HCT116 (cell line): Measurements from ENCODE around the gene MFSD1. TPM values are rescaled to one million over a fixed set of nuclear protein-coding genes. Genes with fewer than 3 reads are reported as not detected.

ENCODE experiments used
- ATAC-seq: fragments of 200-7000 bp; cut with Tn5 transposase; 2 replicates; pipeline ENCODE4 v1.9.1; 2020; ENCODE audit warnings: mild to moderate bottlenecking, moderate library complexity
- BruUV-seq: library from RNA; stranded (reverse); fragments of 400-500 nt; replicated peaks from 2 replicates; lab custom pipeline; 2021; lab: Mats Ljungman, UMichigan
- CTCF ChIA-PET: fragments of 300-600 bp; sonication (Branson Sonifier 250); formaldehyde crosslinking; loops from one replicate; lab custom pipeline; 2021; ENCODE audit warnings: antibody characterized with exemption; lab: Charles Lee
- POLR2A ChIA-PET: fragments of 300-600, 350-600 bp; sonication (Branson Sonifier 250); formaldehyde crosslinking; loops from one replicate; lab custom pipeline; 2021; ENCODE audit warnings: antibody characterized with exemption; lab: Charles Lee
- RAD21 ChIA-PET, 2 experiments: fragments of 300-600 bp; sonication (Branson Sonifier 250); formaldehyde crosslinking; loops; one replicate each; lab custom pipeline; 2023; ENCODE audit warnings: low total read pairs in 2 of 2; ENCODE audit not compliant: uncharacterized antibody in 2 of 2, unreplicated experiment in 2 of 2, low non-redundant PET in 1 of 2; lab: Charles Lee
- DNase-seq: peaks from one replicate; pipeline ENCODE4 v3.0.0-alpha.2; 2010; ENCODE audit warnings: low read depth, low spot score
- H2AFZ ChIP-seq: fragments of 200-600 bp; shearing (Covaris generic), sonication (generic); 2 replicates; pipeline ENCODE4 v1.6.1; 2017; ENCODE audit warnings: low read depth, mixed run types, mixed read lengths, antibody characterized with exemption, low read length; ENCODE audit not compliant: poor library complexity, severe bottlenecking
- H3K27ac ChIP-seq: 2 replicates; pipeline ENCODE4 v1.5.1; 2012; ENCODE audit warnings: low read depth, low read length
- H3K27me3 ChIP-seq: fragments of 200-600 bp; sonication (generic); 2 replicates; pipeline ENCODE4 v1.6.1; 2016; ENCODE audit warnings: mixed run types, low read length, mixed read lengths; ENCODE audit not compliant: insufficient read depth
- H3K36me3 ChIP-seq, 2 experiments: fragments of 200-500 bp in 1 of 2; fragments of 200-600 bp in 1 of 2; sonication (Bioruptor generic) in 1 of 2; sonication (generic) in 1 of 2; 2 replicates each; pipeline versions ENCODE4 v1.5.1 to v1.6.1; 2014 to 2016; ENCODE audit warnings: low read length in 2 of 2, inconsistent platforms in 1 of 2, mixed read lengths in 1 of 2, mixed run types in 1 of 2; ENCODE audit not compliant: insufficient read depth in 2 of 2, control insufficient read depth in 1 of 2
- H3K4me1 ChIP-seq, 2 experiments: fragments of 200-600 bp in 1 of 2; sonication (generic) in 1 of 2; 2 replicates each; pipeline versions ENCODE4 v1.5.1 to v1.6.1; 2012 to 2017; ENCODE audit warnings: low read length in 2 of 2, inconsistent platforms in 1 of 2, mild to moderate bottlenecking in 1 of 2, mixed read lengths in 1 of 2, mixed run types in 1 of 2, moderate library complexity in 1 of 2; ENCODE audit not compliant: insufficient read depth in 2 of 2, control insufficient read depth in 1 of 2
- H3K4me2 ChIP-seq: fragments of 200-600 bp; sonication (generic); 2 replicates; pipeline ENCODE4 v1.6.1; 2017; ENCODE audit warnings: mixed run types, low read length, mixed read lengths
- H3K4me3 ChIP-seq, 2 experiments: fragments of 200-600 bp in 1 of 2; sonication (generic) in 1 of 2; replicated peaks in 1 of 2; 2 replicates each; pipeline ENCODE4 v1.5.1; 2011 to 2016; ENCODE audit warnings: low read length in 2 of 2, control low read depth in 1 of 2, low read depth in 1 of 2, mild to moderate bottlenecking in 1 of 2, mixed read lengths in 1 of 2, mixed run types in 1 of 2
- H3K79me2 ChIP-seq: fragments of 200-600 bp; sonication (generic); 2 replicates; pipeline ENCODE4 v1.6.1; 2017; ENCODE audit warnings: mild to moderate bottlenecking, mixed run types, low read length, moderate library complexity, mixed read lengths; ENCODE audit not compliant: insufficient read depth
- H3K9ac ChIP-seq: fragments of 200-600 bp; sonication (generic); 2 replicates; pipeline ENCODE4 v1.6.1; 2016; ENCODE audit warnings: low read length, mixed read lengths
- H3K9me2 ChIP-seq: fragments of 200-600 bp; sonication (generic), shearing (Covaris generic); 2 replicates; pipeline ENCODE4 v1.6.1; 2017; ENCODE audit warnings: mixed run types, mild to moderate bottlenecking, moderate library complexity; ENCODE audit not compliant: insufficient read depth
- H3K9me3 ChIP-seq, 2 experiments: fragments of 200-500 bp in 1 of 2; fragments of 200-600 bp in 1 of 2; sonication (Bioruptor generic) in 1 of 2; sonication (generic) in 1 of 2; 2 replicates each; pipeline ENCODE4 v1.6.1; 2014 to 2017; ENCODE audit warnings: low read length in 2 of 2, mixed read lengths in 2 of 2, inconsistent platforms in 1 of 2, low read depth in 1 of 2, mild to moderate bottlenecking in 1 of 2, mixed run types in 1 of 2, moderate library complexity in 1 of 2; ENCODE audit not compliant: control insufficient read depth in 1 of 2, insufficient read depth in 1 of 2
- H4K20me1 ChIP-seq: fragments of 200-600 bp; sonication (generic), shearing (Covaris generic); 2 replicates; pipeline ENCODE4 v1.6.1; 2017; ENCODE audit warnings: mixed run types, mild to moderate bottlenecking, moderate library complexity; ENCODE audit not compliant: insufficient read depth
- EGR1 ChIP-seq: IDR thresholded peaks from 2 replicates; pipeline ENCODE4 v1.6.1; 2012; ENCODE audit warnings: low read depth
- EZH2phosphoT487 ChIP-seq: fragments of 200-600 bp; IDR thresholded peaks from 2 replicates; pipeline ENCODE4 v1.6.1; 2018; ENCODE audit warnings: antibody characterized with exemption, borderline replicate concordance
- FOSL1 ChIP-seq: IDR thresholded peaks from 2 replicates; pipeline ENCODE4 v1.6.1; 2012; ENCODE audit warnings: low read depth
- POLR2A ChIP-seq: IDR thresholded peaks from 2 replicates; pipeline ENCODE4 v1.7.0; 2011; ENCODE audit warnings: borderline replicate concordance; ENCODE audit not compliant: insufficient read depth, insufficient read length; ENCODE audit errors: extremely low read depth
- SIN3A ChIP-seq: IDR thresholded peaks from 2 replicates; pipeline ENCODE4 v1.6.1; 2012; ENCODE audit warnings: low read depth
- SP1 ChIP-seq: IDR thresholded peaks from 2 replicates; pipeline ENCODE4 v1.6.1; 2012; ENCODE audit warnings: low read depth
- SRF ChIP-seq: IDR thresholded peaks from 2 replicates; pipeline ENCODE4 v1.6.1; 2012; ENCODE audit warnings: low read depth
- TCF7L2 ChIP-seq: IDR thresholded peaks from 2 replicates; pipeline ENCODE4 v1.7.0; 2011; ENCODE audit warnings: borderline replicate concordance, inconsistent platforms; ENCODE audit not compliant: insufficient read depth, insufficient read length; ENCODE audit errors: extremely low read depth
- YY1 ChIP-seq: IDR thresholded peaks from 2 replicates; pipeline ENCODE4 v1.6.1; 2011; ENCODE audit warnings: low read length, low read depth, moderate library complexity, mild to moderate bottlenecking; ENCODE audit not compliant: insufficient replicate concordance; ENCODE audit errors: extremely low read depth
- ZNF274 ChIP-seq: fragments of 200-500 bp; sonication (Bioruptor generic); IDR thresholded peaks from 2 replicates; pipeline ENCODE4 v1.6.1; 2014; ENCODE audit warnings: mild to moderate bottlenecking, low read depth, low read length, inconsistent platforms
- intact Hi-C: fragments of 100-400 bp; cut with micrococcal nuclease; formaldehyde crosslinking; loops from 2 replicates; pipeline ENCODE4 v1.10.0; 2022
- total RNA-seq: library from RNA; stranded (reverse); gene quantifications from one replicate; pipeline ENCODE4 v1.2.1, GENCODE V29; 2021; ENCODE audit not compliant: unreplicated experiment
- TF ChIP-seq, protein P1 (sequence below), 3 experiments: fragments of 200-600 bp in 1 of 3; sonication (generic) in 1 of 3; IDR thresholded peaks in 2 of 3; conservative IDR thresholded peaks in 1 of 3; 2 replicates each; pipeline ENCODE4 v1.5.1; 2012 to 2017; ENCODE audit warnings: low read depth in 2 of 3, low read length in 2 of 3, antibody characterized with exemption in 1 of 3, borderline replicate concordance in 1 of 3, control low read depth in 1 of 3, mild to moderate bottlenecking in 1 of 3, mixed read lengths in 1 of 3, mixed run types in 1 of 3, moderate library complexity in 1 of 3; ENCODE audit not compliant: insufficient read depth in 1 of 3
- TF ChIP-seq, protein P2 (sequence below): IDR thresholded peaks from 2 replicates; pipeline ENCODE4 v1.6.1; 2012

The MFSD1 gene
- total RNA-seq, 1 experiment from 2014 or later = 12.8 TPM

DNA sequence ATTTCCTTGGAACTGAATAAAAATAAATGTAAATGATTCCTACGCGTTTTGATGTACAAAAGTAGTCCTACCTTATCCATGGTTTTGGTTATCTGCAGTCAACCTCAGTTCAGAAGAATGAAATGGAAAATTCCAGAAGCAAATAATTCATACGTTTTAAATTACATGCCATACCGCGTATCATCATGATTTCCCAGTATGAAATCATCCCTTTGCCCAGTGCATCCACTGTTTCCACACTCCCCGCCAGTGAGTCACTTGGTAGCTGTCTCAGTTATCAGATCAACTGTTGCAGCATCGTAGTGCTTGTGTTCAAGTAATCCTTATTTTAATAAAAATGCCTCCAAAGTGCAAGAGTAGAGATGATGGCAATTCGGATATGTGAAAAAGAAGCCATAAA is 9.1 kb upstream of the MFSD1 start:
- ATAC-seq (no peak), DNase-seq (no peak)
- Histone ChIP-seq H3K9me3 (no peaks in the 10 kb centered on the region), H3K27me3 (no peaks in the 10 kb centered on the region), H3K36me3 (no peaks in the 10 kb centered on the region), H3K9me2 (no peaks in the 10 kb centered on the region), H3K79me2 (no peaks in the 10 kb centered on the region), H3K4me2 (no peak overlapping the region), H3K4me1 (peaks cover 2 to 4% of the 10 kb centered on the region in 2 experiments; a peak in 3 of 4 replicates), H2AFZ (no peak overlapping the region), H3K4me3 (no peak overlapping the region), H3K9ac (no peak overlapping the region), H3K27ac (no peak overlapping the region), H4K20me1 (no peaks in the 10 kb centered on the region)
- no peak for TF ChIP-seq EGR1
- TF ChIP-seq EZH2phosphoT487 = no peak
- TF ChIP-seq SRF = no peak
- no peak for TF ChIP-seq SP1
- TF ChIP-seq FOSL1 = no peak
- no peak for TF ChIP-seq ZNF274
- no peak for TF ChIP-seq TCF7L2
- no peak for TF ChIP-seq YY1
- TF ChIP-seq POLR2A = no peak
- no peak for TF ChIP-seq SIN3A
- ChIA-PET POLR2A (no interaction called here), RAD21 (no interaction called here), CTCF (no interaction called here)
- BruUV-seq = no TSS peak
- intact Hi-C loops = no loop called here

DNA sequence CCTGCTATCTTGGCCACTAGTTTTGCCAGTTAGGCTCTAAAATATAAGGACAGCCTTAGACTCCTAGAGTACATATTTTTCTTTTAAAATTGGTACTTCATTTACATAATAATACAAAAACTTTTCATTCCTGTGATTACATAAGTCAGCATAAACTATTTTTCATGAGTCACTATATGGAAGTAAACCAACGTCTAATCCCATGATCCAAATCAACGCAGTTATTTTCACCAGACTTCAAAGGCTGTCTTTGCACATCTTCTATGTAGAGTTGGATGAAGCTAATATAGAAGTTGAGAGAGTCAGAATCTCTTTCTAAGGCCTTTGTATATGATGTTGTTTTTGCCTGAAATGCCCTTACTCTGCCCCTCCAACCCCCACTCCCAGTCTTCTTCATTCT is 7.6 kb upstream of the MFSD1 start:
- POLR2A ChIA-PET = no interaction called here
- Histone ChIP-seq H2AFZ (no peak overlapping the region), H3K4me2 (no peak overlapping the region), H3K9me3 (no peaks in the 10 kb centered on the region), H3K79me2 (no peaks in the 10 kb centered on the region), H4K20me1 (no peaks in the 10 kb centered on the region), H3K9ac (no peak overlapping the region), H3K27ac (no peak overlapping the region), H3K9me2 (no peaks in the 10 kb centered on the region), H3K4me3 (no peak overlapping the region), H3K4me1 (peaks cover 2 to 4% of the 10 kb centered on the region in 2 experiments; a peak in 3 of 4 replicates), H3K36me3 (no peaks in the 10 kb centered on the region), H3K27me3 (no peaks in the 10 kb centered on the region)
- intact Hi-C loops = loop anchor here (2.0 kb wide), 2 partner anchors 459 to 467 kb away; no protein-coding TSS in a partner anchor
- CTCF ChIA-PET = interaction anchor here (1.3 to 1.6 kb wide), 2 partner anchors 465 to 1176 kb away, joined by 4 to 34 read pairs; no protein-coding TSS in a partner anchor
- no peak for TF ChIP-seq EGR1
- no peak for TF ChIP-seq ZNF274
- TF ChIP-seq, protein P1, sequence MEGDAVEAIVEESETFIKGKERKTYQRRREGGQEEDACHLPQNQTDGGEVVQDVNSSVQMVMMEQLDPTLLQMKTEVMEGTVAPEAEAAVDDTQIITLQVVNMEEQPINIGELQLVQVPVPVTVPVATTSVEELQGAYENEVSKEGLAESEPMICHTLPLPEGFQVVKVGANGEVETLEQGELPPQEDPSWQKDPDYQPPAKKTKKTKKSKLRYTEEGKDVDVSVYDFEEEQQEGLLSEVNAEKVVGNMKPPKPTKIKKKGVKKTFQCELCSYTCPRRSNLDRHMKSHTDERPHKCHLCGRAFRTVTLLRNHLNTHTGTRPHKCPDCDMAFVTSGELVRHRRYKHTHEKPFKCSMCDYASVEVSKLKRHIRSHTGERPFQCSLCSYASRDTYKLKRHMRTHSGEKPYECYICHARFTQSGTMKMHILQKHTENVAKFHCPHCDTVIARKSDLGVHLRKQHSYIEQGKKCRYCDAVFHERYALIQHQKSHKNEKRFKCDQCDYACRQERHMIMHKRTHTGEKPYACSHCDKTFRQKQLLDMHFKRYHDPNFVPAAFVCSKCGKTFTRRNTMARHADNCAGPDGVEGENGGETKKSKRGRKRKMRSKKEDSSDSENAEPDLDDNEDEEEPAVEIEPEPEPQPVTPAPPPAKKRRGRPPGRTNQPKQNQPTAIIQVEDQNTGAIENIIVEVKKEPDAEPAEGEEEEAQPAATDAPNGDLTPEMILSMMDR (IDR thresholded peaks at IDR 0.05 in 2 of 3, conservative IDR thresholded peaks at IDR 0.05 in 1 of 3; ENCODE audit: borderline replicate concordance in 1 of 3, insufficient read depth in 1 of 3, low read depth in 2 of 3, low read length in 2 of 3) = no peak
- TF ChIP-seq, protein P2, sequence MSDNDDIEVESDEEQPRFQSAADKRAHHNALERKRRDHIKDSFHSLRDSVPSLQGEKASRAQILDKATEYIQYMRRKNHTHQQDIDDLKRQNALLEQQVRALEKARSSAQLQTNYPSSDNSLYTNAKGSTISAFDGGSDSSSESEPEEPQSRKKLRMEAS = no peak
- BruUV-seq = no TSS peak
- RAD21 ChIA-PET = no interaction called here
- DNase-seq = no peak
- no peak for ATAC-seq
